Stimulated activated CD4-positive, alpha-beta T cell treated with anti-CD3 and anti-CD28 coated beads, Interleukin-1b, Interleukin-23, amount 100 ng/mL, for 24 hours (primary cell): Measurements from ENCODE around the gene SCGB3A2.
A peak's percentile ranks its signal among the peaks of the same experiment; 100 is the strongest.

Experiments
- DNase-seq, 4 experiments: peaks; one replicate each; pipeline ENCODE4 v3.0.0-alpha.2; 2020; ENCODE audit warnings: low read depth in 4 of 4, low spot score in 1 of 4

Gene SCGB3A2, protein sequence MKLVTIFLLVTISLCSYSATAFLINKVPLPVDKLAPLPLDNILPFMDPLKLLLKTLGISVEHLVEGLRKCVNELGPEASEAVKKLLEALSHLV

GRCh38 chr5:147878066-147878759, at the start of gene SCGB3A2:
TSS of gene SCGB3A2 (plus strand) at chr5:147878711. CDS start at chr5:147878804, 93 bp downstream.
- DNase-seq: no peak

DNA sequence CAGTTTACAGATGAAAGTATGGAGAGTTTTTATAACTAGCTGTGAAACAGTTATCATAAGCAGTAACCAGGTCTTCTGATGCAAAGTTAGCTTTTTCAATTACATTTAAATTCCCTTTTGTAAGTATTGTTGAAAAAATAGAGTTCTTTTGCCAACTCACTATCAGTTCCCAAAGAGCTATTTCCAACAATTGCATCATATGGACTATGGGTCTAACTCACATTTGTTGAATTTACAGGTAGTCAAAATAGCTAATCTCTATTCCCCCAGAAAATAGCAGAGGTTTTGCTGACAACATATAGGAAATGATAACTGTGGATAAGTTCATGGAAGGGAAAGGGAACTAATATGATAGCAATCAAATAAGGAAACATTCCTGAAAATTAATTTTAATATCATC, 48.5 kb upstream of the SCGB3A2 start:
- no peak for DNase-seq

DNA sequence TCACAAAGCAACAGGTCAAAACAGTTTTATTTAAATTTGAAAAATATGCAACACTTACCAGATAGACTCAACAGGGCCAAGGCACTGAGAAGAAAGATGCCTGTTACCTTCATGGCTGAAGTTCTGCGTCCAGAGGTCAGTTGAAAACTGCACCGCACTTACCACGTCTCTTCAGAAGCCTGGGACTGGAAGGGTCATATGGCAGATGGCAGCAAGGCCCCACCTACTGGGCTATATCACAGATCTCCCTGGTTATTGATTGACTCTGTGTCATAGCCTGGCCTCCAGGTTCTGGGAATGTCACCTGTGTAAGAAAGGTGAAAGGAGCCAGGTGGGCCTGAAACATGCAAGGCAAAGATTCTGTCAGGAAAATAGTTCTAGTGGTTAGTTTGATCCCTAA, 47.0 kb upstream of the SCGB3A2 start, which contains the start of gene SPINK1:
SPINK1 (minus strand) TSS at position 207 of the 400 bp plus-strand sequence; CDS start at position 113, 94 bp downstream.
- no peak for DNase-seq

DNA sequence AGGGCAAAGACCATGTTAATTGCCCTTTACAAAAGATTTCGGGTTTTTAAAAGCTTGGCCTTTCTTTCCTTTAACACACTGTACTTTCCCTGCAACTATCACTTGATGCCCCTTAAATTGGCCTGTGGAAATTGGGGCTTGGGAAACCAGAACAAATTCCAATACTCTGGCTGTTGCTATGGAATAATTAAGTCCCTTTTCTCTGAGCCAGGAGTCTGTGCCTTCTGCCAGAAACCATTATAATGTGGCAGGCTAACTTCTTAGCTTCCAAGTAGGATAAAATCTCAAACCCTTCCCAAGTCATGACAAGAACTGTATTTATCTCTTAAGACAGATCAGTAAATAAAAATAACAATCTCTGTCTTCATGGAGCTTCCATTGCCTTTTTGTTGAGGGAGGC, 46.0 kb upstream of the SCGB3A2 start:
- no peak for DNase-seq

DNA sequence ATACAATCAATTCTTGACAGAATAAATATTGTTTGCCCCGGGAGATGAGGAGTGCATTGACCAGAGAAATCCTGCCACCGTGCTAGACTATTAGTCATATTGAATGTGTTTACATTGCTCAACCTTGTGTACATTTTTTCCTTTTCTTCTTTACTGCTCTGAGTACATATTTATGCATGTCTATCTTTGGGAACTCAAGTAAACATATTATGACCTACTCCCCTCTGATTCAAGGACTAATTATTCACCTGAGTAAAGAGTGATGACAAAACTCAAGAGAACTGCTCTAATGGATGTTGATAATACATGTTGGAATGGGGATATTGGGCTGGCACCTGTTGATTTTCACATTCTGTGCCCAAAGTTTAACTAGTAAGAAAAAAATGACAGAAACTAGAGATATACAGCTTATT, 43.1 kb upstream of the SCGB3A2 start:
- no peak for DNase-seq

- DNase-seq: no peak
These were observed 42.1 kb upstream of the SCGB3A2 start for GRCh38 chr5:147836439-147836838.

GRCh38 chr5:147842869-147843268, 35.6 kb upstream of the SCGB3A2 start:
- DNase-seq: no peak

DNA sequence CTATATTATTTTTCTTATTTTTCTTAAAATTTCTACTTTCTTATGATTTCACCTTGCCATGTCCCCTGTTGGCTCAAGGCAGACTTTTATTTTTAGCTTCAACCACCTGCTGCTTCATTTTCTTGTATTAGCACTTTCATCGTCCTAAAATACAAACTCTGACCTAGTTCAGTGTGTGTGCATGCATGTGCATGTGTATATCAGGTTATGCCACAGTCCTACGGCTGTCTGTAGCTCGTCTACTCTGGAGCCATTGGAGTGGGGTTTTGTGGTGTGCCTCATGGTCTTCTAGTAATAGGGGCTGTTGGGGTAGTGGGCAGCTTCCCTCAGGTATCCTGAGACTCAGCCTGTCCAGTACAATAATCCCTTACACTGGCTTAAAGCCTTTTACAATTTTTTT, 33.7 kb upstream of the SCGB3A2 start:
- no peak for DNase-seq

DNA sequence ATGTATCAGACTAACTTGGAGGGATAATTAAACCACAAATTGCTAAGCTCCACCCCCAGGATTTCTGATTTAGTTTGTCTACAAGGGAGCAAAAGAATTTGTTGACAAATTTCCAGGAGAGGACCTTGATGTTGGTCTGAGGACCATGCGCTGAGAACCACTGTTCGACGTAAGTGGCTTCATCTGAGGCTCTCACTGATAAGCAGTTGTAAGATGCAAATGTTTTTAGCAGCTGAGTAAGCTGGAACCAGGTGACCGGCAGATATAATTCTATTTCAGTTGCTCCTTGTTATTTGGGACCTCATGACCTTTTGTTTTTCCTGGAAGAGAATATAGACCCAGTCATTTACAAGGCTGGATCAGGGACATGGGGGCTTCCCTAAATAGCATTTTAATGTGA, 32.9 kb upstream of the SCGB3A2 start:
- no peak for DNase-seq

- DNase-seq: no peak
These were observed 29.3 kb upstream of the SCGB3A2 start for GRCh38 chr5:147849226-147849625.

DNA sequence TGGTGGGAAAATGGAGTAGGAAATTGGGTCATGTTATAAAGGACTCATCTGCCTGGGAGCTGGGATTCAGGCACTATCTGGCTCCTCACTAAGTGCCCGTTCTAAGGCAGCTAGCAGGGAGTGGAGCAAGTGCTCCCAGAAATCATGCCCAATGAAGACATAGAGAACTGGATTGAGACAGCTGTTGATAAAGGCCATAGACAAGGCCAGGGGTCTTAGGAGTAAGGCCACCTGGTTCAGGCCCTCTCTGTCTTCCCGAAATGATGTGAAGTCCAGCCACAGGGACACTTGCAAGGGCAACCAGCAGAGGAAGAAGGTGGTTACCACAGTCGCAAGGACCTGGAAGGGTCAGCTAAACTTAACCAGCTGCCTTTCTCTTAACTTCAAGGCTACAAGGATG, 26.9 kb upstream of the SCGB3A2 start:
- no peak for DNase-seq

DNA sequence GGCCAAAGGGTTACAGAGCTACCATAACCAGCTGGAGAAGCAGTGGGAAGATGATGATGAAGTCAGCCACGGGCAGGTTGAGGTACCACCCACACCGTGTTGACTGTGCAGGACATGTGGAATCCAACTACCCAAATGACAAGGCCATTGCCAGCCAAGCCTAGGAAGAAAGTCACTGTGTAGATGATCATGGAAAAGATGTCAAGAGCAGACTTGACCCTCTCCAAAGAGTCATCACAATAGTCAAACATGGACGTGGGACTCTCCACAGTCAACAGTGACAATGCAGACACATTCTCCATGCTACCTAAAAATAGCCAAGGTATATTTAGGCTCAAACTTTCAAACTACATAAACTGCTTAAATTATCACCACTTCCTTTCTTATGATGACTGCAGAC, 26.1 kb upstream of the SCGB3A2 start:
- no peak for DNase-seq

DNA sequence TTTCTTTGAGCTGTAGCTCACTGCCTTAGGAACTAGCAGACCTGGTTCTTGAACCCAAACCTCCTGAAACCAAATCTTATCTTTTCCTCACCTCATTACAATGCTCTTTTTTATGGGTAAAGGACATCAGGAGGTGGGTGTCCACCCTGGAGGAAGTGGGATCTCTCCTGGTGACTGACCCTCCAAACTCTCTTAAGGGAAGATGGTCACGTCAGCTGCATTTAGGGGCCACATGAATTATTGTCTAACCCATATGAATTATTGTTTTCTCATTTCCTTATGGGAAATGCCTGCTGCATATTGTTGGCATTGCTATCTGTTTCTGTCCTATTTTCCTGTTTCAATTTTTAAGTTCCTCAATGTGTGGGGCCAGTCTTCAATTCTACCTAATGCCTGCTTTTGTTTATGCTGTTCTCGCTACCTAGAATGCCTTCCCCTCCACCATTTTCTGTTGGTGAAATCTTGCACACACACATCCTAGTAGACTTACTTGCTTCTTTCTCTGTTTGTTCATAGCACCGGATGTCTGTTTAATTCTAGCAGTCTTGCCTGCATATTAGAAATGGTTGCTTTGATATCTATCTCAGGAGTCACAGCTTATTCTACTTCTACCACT, 25.0 kb upstream of the SCGB3A2 start:
- DNase-seq: no peak

DNA sequence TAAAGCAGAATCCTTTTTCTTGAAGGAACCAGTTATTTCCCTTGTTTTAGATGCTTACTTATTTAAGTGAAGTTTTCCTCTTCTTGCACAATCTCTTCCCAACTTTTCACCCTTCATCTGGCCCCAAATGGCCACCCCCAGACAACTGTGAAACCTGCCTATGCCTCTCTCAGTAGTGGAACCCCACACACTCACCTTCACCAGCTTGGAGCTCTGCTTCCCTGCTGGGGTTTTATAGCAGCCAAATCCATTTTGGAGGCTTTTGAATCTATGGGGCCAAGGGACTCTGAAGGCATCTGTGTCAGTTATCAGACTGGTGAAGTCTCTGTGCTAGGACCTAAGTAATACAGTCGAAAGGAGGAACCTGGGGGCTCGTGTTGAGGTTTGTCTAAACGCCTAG, 24.2 kb upstream of the SCGB3A2 start:
- DNase-seq: no peak

GRCh38 chr5:147854894-147855773, 23.4 kb upstream of the SCGB3A2 start:
- DNase-seq: no peak

DNA sequence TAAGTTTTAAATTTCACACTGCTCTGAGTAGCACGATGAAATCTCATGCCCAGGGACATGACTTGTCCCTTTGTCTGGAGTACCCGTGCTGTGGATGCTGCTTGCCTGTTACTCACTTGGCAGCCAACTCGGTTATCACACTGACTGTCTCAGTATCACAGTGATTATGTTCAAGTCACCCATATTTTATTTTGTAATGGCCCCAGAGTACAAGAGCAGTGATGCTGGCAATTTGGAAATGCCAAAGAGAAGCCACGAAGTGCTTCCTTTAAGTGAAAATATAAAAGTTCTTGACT, 22.8 kb upstream of the SCGB3A2 start:
- no peak for DNase-seq

DNA sequence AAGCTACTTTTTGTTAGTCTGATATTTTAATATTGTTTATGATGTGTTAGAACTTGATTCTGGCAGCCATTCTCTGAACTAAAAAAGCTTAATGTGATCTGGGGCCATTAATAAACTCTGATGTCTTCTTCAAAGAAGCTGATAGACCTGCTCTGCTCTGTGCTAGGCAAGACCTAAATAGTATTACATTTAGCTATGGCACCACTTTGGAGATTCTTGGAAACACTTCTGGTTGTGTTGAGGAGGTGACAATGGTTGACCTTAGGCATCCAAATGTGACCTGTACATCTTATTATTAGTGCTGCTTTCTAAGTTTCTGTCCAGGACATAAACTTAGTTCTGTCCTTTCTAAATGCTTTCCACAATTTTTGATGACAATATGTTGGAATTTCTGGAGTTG, 21.7 kb upstream of the SCGB3A2 start:
- DNase-seq: no peak

DNA sequence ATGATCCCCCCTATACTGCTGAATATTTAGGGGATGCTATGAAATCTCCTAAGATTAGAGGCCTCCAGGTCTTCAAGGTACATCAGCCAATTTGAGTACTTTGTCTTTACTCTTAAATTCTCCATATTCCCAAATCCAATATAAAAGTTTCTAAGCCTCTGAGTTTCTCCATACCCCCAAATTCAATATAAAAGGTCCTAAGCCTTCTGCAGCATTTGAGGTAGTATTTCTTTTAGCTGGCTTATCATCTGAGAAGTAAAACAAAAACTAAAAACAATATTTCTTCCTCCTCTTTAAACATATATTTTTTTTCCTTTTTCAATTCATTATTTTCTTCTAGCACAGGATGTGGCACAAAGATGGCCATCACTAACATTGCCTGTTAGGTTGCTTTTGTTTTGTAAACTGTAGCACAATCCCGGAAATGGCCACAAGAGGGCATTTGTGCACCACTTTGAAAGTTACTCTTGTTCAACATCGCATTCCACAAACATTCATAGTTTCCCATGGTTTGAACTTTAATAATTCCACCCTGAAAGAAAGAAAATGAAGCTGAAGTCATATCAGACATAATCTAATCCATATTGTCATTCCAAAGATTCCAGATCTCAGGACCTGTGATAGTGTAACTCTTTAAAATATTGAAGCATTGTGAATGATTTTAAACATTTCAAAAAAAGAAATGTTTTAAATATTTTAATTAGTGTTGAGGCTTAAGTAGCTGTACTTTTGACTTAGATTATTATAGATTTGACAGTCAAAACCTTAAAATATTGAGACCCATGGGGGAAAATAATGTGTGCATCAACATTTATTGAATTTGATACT, 21.0 kb upstream of the SCGB3A2 start:
- DNase-seq: peak; percentile 9 to 13 (median 12)

DNA sequence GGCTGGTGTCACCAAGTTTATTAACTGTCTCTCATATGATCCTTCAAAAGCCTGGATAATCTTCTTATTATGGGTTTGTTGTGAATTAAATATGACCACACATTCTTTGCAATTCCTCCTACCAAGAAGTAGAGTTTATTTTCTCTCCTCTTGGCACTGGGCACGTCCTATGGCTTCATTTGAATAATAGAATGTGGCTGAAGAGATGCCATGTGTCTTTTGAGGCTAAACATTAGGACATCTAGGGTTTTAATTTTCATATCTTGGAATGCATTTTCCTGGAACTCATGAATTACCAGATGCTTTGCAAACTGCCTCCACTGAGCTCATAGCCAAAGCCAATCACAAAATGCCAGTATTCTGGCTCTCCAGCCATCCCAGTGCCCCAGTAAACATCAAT, 19.9 kb upstream of the SCGB3A2 start:
- no peak for DNase-seq

GRCh38 chr5:147859962-147860640, 18.4 kb upstream of the SCGB3A2 start:
- no peak for DNase-seq

- no peak for DNase-seq
These were observed 17.9 kb upstream of the SCGB3A2 start for GRCh38 chr5:147860641-147861025.
